Stomach (tissue), 4 donors: ENCODE results near the gene TADA2B.

Experiments used
- POLR2A ChIP-seq, 4 donors: fragments of 450-650 bp; IDR thresholded peaks; one replicate each; pipeline ENCODE4 v1.6.1; 2016; ENCODE audit warnings: antibody characterized with exemption in 4 of 4, control low read depth in 2 of 4, mild to moderate bottlenecking in 1 of 4, moderate library complexity in 1 of 4
- POLR2AphosphoS5 ChIP-seq, 3 donors: sonication (generic); formaldehyde crosslinking; IDR thresholded peaks; one replicate each; pipeline ENCODE4 v1.6.1; 2016; ENCODE audit warnings: antibody characterized with exemption in 3 of 3
- TF ChIP-seq, protein P1 (sequence below), 7 experiments: fragments of 450-650 bp in 4 of 7; fragments of 200-600 bp in 3 of 7; sonication (generic) in 3 of 7; IDR thresholded peaks; one replicate each; pipeline ENCODE4 v1.5.1; 2016 to 2019; ENCODE audit warnings: antibody characterized with exemption in 7 of 7, control low read depth in 2 of 7, mild to moderate bottlenecking in 1 of 7

DNA sequence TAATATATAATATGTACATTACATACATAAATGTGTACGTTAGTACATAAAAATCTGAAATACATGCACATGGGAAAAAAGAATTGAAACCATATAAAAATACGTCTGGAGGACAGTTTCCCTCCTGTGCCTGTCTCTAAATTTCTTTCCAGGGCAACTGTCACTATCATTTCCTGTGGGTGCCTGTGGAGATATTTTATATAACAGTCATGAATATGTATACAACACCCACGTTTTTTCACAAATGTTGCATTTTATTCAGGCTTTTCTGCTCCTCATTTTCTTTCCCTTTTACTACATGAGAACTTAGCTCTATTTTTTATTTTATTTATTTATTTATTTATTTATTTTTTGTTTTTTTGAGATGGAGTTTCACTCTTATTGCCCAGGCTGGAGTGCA lies 48.9 kb downstream of the TADA2B start:
- TF ChIP-seq, protein P1, sequence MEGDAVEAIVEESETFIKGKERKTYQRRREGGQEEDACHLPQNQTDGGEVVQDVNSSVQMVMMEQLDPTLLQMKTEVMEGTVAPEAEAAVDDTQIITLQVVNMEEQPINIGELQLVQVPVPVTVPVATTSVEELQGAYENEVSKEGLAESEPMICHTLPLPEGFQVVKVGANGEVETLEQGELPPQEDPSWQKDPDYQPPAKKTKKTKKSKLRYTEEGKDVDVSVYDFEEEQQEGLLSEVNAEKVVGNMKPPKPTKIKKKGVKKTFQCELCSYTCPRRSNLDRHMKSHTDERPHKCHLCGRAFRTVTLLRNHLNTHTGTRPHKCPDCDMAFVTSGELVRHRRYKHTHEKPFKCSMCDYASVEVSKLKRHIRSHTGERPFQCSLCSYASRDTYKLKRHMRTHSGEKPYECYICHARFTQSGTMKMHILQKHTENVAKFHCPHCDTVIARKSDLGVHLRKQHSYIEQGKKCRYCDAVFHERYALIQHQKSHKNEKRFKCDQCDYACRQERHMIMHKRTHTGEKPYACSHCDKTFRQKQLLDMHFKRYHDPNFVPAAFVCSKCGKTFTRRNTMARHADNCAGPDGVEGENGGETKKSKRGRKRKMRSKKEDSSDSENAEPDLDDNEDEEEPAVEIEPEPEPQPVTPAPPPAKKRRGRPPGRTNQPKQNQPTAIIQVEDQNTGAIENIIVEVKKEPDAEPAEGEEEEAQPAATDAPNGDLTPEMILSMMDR (IDR thresholded peaks at IDR 0.05) = no peak
- TF ChIP-seq POLR2A (IDR thresholded peaks at IDR 0.05) = no peak
- no peak for TF ChIP-seq POLR2AphosphoS5 (IDR thresholded peaks at IDR 0.05)
